IPS DF 4.7 (cell line): ENCODE measurements around the gene ZNF239.
A peak's percentile ranks its signal among the peaks of the same experiment; 100 is the strongest.
"Not testable (repeated sequence)": the region's sequence is repeated elsewhere in the genome, so short reads cannot be mapped to it uniquely, and the experiment has no call there.

ENCODE experiments used
- DNase-seq: peaks from one replicate; pipeline ENCODE4 v3.0.0-alpha.2; 2013; ENCODE audit warnings: low spot score; ENCODE audit errors: extremely low read depth

ZNF239 gene

DNA sequence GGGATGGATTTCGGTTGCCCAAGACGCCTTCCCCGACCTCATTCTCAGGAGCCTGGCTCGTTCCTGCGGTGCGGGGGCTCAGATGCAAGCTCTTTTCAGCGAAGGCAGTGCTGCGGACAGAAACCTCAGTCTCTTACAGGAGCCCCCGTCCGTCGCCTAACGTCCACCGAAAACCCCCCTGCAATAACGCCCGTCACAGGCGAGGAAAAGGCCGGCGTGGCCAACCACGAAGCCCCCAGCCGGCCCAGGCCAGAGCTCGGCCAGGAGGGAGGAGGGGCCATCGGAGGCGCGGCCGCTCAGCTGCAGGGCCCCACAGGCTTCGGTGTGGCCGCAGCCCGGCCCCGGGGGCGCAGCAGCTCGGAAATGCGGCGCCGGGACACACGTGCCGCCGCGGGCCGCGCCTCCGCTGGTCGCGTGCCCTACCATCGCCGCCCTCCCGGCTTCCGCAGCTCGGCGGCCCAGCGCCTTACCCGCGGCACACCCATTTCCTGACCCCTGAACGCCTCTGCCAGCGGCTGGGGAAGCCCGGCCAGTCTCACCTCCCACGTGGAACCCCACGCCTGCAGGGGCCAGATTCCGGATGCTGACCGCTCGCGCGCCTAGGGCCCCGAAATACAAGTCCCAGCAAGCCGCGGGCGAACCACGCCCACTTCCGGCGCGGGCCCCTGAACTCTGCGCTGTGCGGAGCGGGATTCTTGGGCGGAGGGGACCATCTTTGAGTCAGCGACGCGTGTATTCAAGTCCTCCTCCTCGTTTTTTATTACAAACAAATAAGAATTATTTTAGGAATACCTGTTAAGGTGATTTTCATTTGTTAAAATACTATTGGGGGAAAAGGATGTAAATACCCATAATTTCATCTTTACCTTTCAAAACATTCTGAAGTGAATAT is at the start of gene ZNF239:
Gene ZNF239 (minus strand): TSS at position 616 of the 892 bp plus-strand sequence. CDS start 16,537 bp downstream, outside the sequence.
- peak; percentile 44 for DNase-seq

- no peak for DNase-seq
These were observed 48.9 kb upstream of the ZNF239 start for GRCh38 chr10:43623351-43623750.

- DNase-seq: no peak
These were observed 47.6 kb upstream of the ZNF239 start for GRCh38 chr10:43622038-43622437.

DNA sequence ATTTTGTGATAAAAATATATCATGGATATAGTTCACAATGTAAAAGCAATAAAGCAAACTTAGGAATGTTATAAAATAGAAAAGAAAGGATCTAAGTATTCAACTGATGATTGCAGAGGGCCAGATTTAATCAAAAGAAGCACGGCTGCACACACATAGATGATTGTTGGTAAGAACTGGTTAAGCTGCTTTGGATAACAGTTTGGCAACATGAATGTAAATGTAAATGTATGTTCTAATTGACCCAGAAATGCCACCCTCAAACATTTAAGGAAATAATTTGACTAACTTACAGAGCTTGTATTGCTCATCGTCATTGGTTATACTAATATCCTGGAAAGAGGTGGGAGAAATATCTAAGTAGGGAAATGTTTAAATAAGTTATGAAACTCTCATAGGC is 45.0 kb upstream of the ZNF239 start:
- no peak for DNase-seq

DNA sequence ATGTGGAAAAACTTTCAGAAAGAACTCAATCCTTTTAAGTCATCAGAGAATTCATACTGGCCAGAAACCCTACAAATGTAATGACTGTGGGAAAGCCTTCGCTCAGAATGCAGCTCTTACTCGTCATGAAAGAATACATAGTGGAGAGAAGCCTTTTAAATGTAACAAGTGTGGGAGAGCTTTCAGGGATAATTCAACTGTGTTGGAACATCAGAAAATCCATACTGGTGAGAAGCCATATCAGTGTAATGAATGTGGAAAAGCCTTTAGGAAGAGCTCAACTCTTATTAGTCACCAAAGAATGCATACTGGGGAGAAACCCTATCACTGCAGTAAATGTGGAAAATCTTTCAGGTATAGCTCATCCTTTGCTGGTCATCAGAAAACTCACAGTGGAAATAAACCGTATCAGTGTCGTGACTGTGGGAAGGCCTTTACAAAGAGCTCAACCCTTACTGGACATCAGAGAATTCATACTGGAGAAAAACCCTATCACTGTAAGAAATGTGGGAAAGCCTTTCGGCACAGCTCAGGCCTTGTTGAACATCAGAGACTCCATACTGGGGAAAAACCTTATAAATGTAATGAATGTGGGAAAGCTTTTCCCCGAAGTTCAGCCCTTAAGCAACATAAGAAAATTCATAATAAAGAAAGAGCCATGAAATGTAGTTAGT is 42.4 kb upstream of the ZNF239 start:
- no peak for DNase-seq

- DNase-seq: no peak
These were observed 36.2 kb upstream of the ZNF239 start for GRCh38 chr10:43610636-43611035.

GRCh38 chr10:43607199-43607573 is 32.8 kb upstream of the ZNF239 start:
- DNase-seq: no peak

DNA sequence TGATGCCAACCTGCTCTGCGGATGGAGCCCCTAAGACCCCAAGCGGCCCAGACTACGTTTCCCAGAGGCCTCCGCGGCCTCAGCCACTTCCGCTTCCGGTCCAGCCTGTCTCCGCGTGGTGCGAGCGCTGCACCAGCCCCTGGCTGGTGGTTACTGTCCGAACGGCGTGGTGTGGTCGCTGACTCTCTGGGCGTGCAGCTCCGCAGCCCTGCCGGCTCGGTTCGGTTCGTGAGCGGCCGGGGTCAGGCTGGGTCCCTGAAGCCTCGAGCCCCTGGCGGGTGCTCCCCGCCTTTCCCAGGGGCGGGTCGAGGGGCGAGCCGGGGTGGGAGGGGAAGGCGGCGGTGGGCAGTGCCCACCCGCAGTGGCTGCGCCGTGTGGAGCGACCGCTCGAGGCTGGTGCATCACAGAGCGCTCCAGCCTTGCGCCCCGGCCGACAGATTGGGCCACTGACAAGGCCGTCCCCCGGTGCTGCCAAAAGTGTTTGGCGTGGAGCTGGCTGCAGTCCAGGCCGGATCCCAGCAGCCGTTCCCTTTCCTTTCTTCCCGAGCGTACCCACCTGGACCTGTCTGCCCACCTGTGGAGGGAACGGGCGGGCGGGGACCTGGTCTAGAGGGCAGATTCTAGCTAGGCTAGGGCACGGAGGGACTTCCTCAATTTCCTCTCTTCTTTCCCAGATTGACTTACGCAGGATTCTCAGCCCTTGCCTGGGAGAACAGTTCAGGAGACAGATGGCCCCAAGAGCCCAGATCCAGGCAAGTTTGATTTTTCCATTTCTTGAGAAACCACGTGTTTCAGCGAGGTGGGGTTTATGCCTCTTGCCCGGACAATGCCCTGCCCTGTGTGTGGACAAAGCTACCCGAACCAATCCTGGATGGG is 32.1 kb upstream of the ZNF239 start, which contains the start of gene ZNF485:
Gene ZNF485 (plus strand): TSS at position 116 of the 876 bp plus-strand sequence. CDS start 613 bp downstream, at position 729.
- DNase-seq: peak; percentile 56

DNA sequence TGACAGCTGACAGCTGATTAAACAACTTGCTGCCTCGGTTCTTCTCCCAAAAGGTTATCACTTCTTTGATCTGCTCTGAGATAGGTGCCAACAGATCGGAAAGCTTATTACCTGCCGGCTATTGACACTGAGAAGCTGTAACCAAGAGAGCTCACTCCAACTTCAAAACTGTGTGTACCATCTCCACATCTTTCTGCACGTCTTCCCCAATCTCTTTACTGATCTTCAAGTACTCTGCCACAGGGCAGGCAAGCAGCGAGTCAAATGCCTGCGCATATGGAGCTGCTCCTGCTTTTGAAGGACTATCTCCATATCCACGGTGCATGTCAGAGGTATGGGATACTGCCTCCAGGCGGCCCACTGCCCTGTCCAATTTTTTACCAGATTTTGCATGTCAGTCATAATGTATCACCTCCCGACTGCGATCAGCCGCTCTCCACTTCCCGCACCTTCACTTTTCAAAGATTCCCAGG is 31.5 kb upstream of the ZNF239 start:
- no peak for DNase-seq

DNA sequence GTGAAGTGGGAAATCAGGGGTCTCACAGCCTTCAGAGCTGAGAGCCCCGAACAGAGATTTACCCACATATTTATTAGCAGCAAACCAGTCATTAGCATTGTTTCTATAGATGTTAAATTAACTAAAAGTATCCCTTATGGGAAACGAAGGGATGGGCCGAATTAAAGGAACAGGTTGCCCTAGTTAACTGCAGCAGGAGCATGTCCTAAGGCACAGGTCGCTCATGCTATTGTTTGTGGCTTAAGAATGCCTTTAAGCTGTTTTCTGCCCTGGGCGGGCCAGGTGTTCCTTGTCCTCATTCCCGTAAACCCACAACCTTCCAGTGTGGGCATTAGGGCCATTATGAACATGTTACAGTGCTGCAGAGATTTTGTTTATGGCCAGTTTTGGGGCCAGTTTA is 27.2 kb upstream of the ZNF239 start:
- not testable (repeated sequence) for DNase-seq

GRCh38 chr10:43599333-43599732 is 24.9 kb upstream of the ZNF239 start:
- DNase-seq: no peak

DNA sequence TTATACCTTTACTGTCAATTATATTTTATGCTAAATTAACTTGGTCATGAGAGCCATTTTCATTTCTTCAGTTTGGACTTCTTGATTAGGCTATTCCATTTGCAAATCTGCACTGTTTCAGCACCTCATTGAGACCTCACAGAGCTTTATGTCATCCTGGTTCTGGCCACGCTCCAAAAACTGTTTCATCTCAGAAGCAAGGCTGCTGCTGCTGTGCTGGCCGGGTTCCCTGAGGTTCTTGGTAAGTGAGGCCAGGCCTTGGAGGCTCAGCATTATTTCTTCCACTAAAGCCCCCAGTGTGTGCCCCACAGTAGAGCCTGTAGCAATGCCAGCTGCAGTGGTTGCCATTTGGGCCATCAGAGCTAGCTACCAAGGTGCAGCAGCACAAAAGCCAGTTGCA is 24.0 kb upstream of the ZNF239 start:
- DNase-seq: no peak

GRCh38 chr10:43596546-43596945 is 22.1 kb upstream of the ZNF239 start:
- no peak for DNase-seq

DNA sequence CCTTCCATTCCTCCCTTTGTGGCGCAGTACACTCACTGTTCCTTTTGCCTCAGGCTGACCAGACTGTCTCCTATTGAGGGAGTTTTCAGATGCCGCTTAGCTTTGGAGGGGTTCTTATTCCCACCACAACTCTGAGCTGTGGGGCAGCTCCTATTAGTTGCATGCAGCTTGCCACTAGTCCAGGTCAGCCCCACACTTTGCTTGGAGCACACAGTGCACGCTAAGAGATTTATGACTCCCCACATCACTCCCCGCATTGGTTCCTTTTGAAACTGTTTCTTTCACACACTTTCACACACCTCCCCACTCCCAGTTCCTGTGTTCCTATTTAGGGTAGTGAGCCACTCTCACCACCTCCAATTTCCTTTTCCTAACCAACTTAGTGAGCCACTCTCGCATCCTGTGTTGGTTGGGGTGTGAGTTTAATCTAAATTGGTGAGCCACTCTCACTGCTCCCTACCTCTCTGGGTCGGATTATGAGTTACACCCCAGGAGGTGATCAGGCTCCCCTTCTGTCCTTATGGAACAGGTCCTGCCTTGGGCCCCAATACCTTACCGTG is 21.4 kb upstream of the ZNF239 start:
- no peak for DNase-seq

GRCh38 chr10:43594944-43595589 is 20.7 kb upstream of the ZNF239 start:
- no peak for DNase-seq

DNA sequence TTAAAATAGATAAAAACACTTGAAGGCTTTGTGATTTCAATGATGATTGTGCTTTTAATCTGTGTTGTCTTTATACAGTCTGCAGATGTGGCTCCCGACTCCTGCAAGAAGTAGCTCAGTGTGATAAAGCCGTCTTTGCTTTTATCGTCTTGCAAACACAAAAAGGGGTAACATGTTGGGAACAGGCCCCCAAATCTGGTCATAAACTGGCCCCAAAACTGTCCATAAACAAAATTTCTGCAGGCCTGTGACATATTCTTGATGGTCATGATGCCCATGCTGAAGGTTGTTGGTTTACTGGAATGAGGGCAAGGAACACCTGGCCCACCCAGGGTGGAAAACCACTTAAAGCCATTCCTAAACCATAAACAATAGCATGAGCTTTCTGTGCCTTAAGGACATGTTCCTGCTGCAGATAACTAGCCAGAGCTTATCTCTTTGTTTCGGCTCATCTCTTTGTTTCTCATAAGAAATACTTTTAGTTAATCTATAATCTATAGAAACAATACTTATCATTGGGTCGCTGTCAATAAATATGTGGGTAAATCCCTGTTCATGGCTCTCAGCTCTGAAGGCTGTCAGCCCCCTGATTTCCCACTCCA is 17.0 kb upstream of the ZNF239 start:
- DNase-seq: no peak

GRCh38 chr10:43586730-43587115 is 12.3 kb upstream of the ZNF239 start:
- DNase-seq: not testable (repeated sequence)

DNA sequence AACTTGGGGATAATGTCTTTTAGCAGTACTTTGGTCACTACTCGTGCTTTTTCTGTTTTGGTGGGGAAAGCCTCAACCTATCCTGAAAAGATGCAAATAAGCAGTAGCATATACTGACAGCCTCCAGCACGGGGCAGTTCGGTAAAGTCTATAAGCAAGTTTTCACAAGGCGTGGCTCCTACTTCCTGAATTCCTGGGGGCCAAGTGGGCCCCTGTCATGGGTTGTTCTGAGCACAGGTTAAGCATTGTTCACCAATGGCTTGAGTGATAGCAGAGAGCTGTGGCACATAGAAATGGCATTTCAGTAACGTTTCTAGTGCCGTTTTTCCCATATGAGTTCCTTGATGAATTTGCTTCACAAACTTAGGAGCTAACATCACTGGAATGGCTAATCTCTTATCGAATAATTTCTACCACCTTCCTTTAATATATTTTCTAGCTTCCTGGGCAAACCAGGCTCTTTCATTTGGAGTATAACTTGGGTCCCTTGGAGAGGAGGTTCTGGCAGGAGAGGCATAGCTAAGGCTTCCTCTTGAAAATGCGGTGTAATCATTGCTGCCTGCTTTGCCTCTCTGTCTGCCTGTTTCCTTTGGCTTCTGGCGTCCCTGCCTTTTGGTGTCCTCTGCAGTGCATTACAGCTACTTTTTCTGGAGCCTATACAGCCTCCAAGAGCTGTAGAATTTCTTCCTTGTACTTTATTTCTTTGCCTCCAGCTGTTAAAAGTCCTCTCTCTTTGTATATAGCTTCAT is 11.7 kb upstream of the ZNF239 start:
- DNase-seq: no peak

DNA sequence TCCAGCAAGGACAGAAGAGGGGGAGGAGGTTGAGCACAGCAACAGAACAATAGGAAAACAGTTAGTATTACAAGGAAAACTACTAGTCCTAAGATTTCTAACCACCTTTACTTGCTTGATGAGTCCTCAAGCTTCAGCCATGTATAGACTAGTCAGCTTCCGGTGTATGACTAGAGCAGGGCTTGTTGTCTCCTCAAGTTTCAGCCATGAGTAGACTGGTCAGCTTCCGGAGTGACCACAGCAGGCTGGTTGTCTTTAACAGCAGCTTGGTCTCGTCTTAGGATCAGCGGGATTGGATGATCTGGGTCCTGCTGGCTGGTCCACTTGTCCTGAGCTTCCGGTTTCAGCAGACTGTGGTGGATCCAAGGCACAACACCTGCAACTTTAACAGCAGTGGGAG is 10.6 kb upstream of the ZNF239 start:
- DNase-seq: no peak

GRCh38 chr10:43584051-43584450 is 9.6 kb upstream of the ZNF239 start:
- DNase-seq: no peak
